IgD-negative memory B cell (primary cell): Measurements from ENCODE around the gene KCNMA1. TPM values are rescaled to one million over a fixed set of nuclear protein-coding genes. Genes with fewer than 3 reads are reported as not detected.
A peak's percentile ranks its signal among the peaks of the same experiment; 100 is the strongest.

Source experiments
- H3K27ac Mint-ChIP-seq, 3 donors: one replicate each; pipeline ENCODE4 v1.8.0; 2020 to 2022; ENCODE audit warnings: mild to moderate bottlenecking in 3 of 3, mixed read lengths in 3 of 3, moderate library complexity in 1 of 3
- H3K27me3 Mint-ChIP-seq: one replicate; pipeline ENCODE4 v1.8.0; 2021; ENCODE audit warnings: mixed read lengths
- H3K36me3 Mint-ChIP-seq: one replicate; pipeline ENCODE4 v1.8.0; 2020; ENCODE audit warnings: mild to moderate bottlenecking, mixed read lengths
- H3K4me1 Mint-ChIP-seq, 3 donors: one replicate each; pipeline ENCODE4 v1.8.0; 2020 to 2022; ENCODE audit warnings: mixed read lengths in 3 of 3, mild to moderate bottlenecking in 1 of 3
- H3K4me3 Mint-ChIP-seq, 4 donors: one replicate each; pipeline ENCODE4 v1.8.0; 2020 to 2022; ENCODE audit warnings: mild to moderate bottlenecking in 4 of 4, mixed read lengths in 4 of 4, moderate library complexity in 3 of 4
- H3K9me3 Mint-ChIP-seq, 3 donors: one replicate each; pipeline ENCODE4 v1.8.0; 2020 to 2021; ENCODE audit warnings: mixed read lengths in 3 of 3, mild to moderate bottlenecking in 1 of 3
- polyA plus RNA-seq: library from polyadenylated mRNA; unstranded; fragments of 300-500 nt; fragmentation: Illumina TruSeq; gene quantifications from one replicate; pipeline ENCODE4 v1.2.3, GENCODE V29; 2021

KCNMA1 gene
- polyA plus RNA-seq, 1 donor from 2014 or later: 5.5 TPM

DNA sequence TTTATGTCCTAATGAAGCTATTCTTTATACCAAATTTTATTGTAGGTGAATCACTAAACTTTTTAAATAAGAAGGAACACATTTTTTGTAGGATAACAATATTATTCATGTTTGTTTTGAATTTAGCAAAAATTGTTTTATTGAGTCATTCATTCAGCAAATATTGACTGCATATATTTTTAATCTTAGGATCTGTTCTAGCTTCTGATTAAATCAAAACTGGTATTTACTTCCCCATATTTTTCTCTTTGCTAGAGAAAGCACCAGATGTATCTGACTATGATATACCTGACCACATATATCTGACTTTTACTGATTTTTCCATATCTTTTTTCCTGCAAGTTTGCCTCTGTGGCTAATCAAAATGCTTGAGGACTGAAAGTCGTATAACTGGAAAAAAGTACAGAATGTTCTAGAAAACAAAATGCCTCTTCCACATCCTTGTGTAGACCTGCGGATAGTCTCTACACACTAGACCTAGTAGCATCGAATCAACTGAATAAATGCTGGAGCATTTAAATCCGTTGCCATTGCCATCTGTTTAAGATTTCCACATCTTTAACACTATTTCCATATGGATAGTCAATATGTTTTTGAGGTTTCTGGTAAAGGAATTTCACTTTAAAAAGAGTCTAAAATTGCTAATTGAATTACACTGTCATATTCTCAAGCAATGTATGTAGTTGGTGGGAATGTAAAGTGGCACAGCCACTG lies 594.7 kb downstream of the KCNMA1 start:
- peaks cover 0 to 5% (median 4%) of the 10 kb centered on the region in 3 donors for H3K4me1 Mint-ChIP-seq
- no peaks in the 10 kb centered on the region for H3K27me3 Mint-ChIP-seq
- H3K36me3 Mint-ChIP-seq: peaks cover 2% of the 10 kb centered on the region
- no peak overlapping the region for H3K27ac Mint-ChIP-seq
- H3K9me3 Mint-ChIP-seq: no peaks in the 10 kb centered on the region
- no peak overlapping the region for H3K4me3 Mint-ChIP-seq

GRCh38 chr10:77041636-77042258 lies 595.9 kb downstream of the KCNMA1 start:
- H3K4me3 Mint-ChIP-seq: peak overlapping the region in 1 of 4 donors; percentile 37
- H3K4me1 Mint-ChIP-seq: peaks cover 0 to 5% (median 4%) of the 10 kb centered on the region in 3 donors
- H3K9me3 Mint-ChIP-seq: no peaks in the 10 kb centered on the region
- no peak overlapping the region for H3K27ac Mint-ChIP-seq
- H3K36me3 Mint-ChIP-seq: peaks cover 2% of the 10 kb centered on the region
- H3K27me3 Mint-ChIP-seq: no peaks in the 10 kb centered on the region

DNA sequence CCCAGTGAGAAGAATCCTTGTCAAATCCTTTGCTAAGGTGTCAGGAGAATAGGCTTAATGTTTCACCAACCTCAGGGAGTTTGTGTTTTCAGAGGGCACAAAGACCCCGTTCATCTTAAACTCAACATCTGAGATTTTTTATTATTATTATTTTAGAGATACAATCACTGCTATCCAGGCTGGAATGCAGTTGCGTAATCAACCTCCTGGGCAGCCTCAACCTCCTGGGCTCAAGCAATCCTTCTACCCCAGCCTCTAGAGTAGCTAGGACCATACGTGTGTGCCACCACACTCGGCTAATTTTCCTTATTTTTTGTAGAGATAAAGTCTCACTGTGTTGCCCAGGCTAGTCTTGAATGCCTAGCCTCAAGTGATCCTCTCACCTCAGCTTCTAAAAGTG lies 599.2 kb downstream of the KCNMA1 start:
- no peaks in the 10 kb centered on the region for H3K36me3 Mint-ChIP-seq
- peaks cover 3% of the 10 kb centered on the region for H3K27me3 Mint-ChIP-seq
- no peak overlapping the region for H3K4me3 Mint-ChIP-seq
- no peak overlapping the region for H3K27ac Mint-ChIP-seq
- no peaks in the 10 kb centered on the region for H3K9me3 Mint-ChIP-seq
- H3K4me1 Mint-ChIP-seq: peaks cover 0 to 5% (median 4%) of the 10 kb centered on the region in 3 donors

GRCh38 chr10:77037735-77038403 lies 599.7 kb downstream of the KCNMA1 start:
- H3K27me3 Mint-ChIP-seq: peaks cover 3% of the 10 kb centered on the region
- H3K9me3 Mint-ChIP-seq: no peaks in the 10 kb centered on the region
- peaks cover 0 to 5% (median 4%) of the 10 kb centered on the region in 3 donors for H3K4me1 Mint-ChIP-seq
- H3K4me3 Mint-ChIP-seq: no peak overlapping the region
- no peak overlapping the region for H3K27ac Mint-ChIP-seq
- H3K36me3 Mint-ChIP-seq: no peaks in the 10 kb centered on the region

DNA sequence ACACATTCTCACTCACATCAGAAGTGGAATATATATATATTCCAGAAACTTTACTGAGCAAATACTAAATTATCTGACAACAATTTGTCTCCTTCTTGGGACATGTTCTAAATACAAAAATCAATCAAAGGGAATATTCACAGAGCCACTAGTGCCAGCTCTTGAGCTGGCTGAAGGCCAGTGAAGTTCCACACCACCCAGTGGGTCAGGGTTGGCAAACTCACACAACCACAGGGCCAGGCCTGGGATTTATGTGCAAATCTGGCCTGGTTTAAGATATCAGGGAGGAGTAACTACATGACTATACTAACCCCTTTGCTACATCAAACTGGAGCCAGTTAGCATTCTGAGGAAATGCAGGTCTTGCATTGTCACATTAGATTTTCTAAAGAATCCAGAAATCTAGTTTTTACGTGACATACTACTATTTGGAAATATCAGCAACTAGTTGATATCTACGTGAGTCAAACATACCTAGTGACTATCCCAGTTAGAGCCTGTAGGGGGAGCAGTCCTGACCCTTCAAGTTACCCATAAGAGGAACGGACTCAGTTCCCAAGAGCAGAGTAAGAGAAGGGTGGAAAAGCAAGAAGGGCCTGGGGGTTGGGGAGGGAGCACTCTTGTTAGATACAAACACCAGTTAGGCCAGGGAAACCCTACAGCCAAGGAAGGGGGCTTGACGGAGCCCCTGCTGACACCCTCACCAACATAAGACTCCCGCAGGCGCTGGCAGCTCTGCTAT lies 600.4 kb downstream of the KCNMA1 start:
- Mint-ChIP-seq H3K4me1 (peaks cover 0 to 5% (median 4%) of the 10 kb centered on the region in 3 donors), H3K36me3 (no peaks in the 10 kb centered on the region), H3K27me3 (peaks cover 3% of the 10 kb centered on the region), H3K27ac (no peak overlapping the region), H3K4me3 (no peak overlapping the region), H3K9me3 (no peaks in the 10 kb centered on the region)

DNA sequence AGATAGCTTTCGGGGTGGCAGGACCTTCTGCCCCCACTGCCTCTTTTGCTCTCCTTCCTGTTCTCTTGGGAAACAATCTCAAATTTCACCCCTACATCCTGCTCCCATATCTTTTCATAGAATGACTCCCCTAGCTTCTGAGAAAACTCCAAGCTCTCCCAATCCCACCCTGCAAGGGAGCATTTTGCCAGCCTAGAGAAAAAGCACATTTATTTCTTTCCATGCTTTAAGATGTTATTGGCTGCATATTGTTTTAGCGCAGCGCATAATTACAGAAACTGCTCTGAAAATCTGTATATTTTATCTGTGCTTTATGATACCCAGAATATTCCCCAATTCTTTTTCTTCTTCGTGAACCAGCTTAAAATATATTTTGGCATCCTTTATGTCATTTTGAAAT lies 601.3 kb downstream of the KCNMA1 start:
- H3K9me3 Mint-ChIP-seq: no peaks in the 10 kb centered on the region
- H3K36me3 Mint-ChIP-seq: no peaks in the 10 kb centered on the region
- no peaks in the 10 kb centered on the region for H3K4me1 Mint-ChIP-seq
- H3K27ac Mint-ChIP-seq: no peak overlapping the region
- H3K4me3 Mint-ChIP-seq: no peak overlapping the region
- peaks cover 3% of the 10 kb centered on the region for H3K27me3 Mint-ChIP-seq

- H3K4me3 Mint-ChIP-seq: no peak overlapping the region
- peaks cover 3% of the 10 kb centered on the region for H3K27me3 Mint-ChIP-seq
- H3K36me3 Mint-ChIP-seq: no peaks in the 10 kb centered on the region
- H3K9me3 Mint-ChIP-seq: no peaks in the 10 kb centered on the region
- H3K4me1 Mint-ChIP-seq: no peaks in the 10 kb centered on the region
- H3K27ac Mint-ChIP-seq: no peak overlapping the region
Observed at GRCh38 chr10:77034795-77035194, 602.8 kb downstream of the KCNMA1 start.

DNA sequence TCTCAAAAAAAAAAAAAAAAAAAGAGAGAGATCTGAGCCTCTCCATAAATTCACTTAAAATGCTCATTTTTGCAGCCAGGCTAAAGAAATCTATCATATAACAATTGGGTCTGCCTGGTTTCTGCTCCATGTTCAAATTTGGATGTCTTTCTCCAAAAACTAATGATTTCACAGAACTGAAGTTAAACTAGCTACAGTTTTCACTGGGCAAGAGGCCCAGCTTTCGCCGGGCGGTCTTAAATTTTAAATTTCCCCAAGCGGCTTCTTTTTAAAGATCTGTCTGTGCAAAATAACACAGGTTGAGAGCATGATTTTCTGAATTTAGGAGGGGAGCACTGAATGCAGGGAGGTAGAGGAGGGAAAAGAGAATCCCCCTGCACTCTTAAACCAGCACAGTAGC lies 603.4 kb downstream of the KCNMA1 start:
- H3K27ac Mint-ChIP-seq: no peak overlapping the region
- no peaks in the 10 kb centered on the region for H3K36me3 Mint-ChIP-seq
- H3K4me1 Mint-ChIP-seq: peaks cover 0 to 5% (median 0%) of the 10 kb centered on the region in 3 donors
- no peak overlapping the region for H3K4me3 Mint-ChIP-seq
- H3K9me3 Mint-ChIP-seq: no peaks in the 10 kb centered on the region
- H3K27me3 Mint-ChIP-seq: peaks cover 3% of the 10 kb centered on the region

DNA sequence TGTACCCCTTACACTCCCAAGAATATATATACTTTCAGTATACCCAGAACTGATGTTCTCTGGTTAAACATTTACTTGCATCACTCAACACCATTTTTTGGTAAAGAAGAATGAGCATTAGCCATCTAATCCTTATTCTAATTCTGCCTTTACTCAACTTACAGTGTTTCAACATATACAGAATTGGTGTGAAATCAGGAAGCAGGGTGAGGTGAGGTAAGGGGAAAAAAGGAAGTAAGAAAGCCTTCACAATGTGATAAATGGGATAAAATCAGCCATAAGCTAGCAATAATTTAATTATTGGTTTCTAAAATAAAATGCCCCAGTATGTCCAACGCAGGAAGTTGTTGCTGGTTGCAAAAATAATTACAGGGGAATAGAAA lies 605.4 kb downstream of the KCNMA1 start:
- Mint-ChIP-seq H3K4me1 (peaks cover 0 to 5% (median 2%) of the 10 kb centered on the region in 3 donors), H3K36me3 (no peaks in the 10 kb centered on the region), H3K27me3 (peaks cover 5% of the 10 kb centered on the region), H3K4me3 (no peak overlapping the region), H3K9me3 (no peaks in the 10 kb centered on the region), H3K27ac (no peak overlapping the region)

DNA sequence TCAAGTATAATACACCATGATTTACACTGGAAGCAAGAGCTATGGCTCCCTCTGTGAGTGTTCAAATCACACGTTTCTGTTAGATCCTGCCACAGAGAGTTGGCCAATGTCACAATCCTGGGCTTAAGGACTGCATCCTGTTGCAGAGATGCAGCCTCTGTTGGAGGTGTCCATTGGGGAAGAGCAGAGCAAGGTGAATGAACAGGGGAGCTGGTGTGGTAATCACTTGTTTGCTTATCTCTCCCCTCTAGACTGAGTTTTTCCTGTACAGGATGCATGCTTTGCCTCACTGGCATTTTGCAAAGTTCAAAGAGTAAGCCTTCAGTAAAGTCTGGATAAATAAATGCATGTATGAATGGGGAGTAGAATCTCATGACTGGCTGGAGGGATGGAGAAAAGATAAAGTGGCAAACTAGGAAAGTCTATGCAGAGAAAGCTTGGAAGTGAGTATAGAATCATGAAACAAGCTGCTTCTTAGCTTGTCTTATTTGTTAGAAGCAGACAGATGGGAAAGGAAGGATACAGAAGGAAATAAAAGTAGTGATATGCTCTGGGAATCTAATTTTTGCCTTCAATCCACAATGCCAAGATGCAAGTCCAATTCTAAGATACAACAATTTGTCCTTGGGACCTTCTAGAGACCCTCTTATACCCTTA lies 605.9 kb downstream of the KCNMA1 start:
- Mint-ChIP-seq H3K27me3 (peaks cover 5% of the 10 kb centered on the region), H3K4me1 (peaks cover 0 to 5% (median 2%) of the 10 kb centered on the region in 3 donors), H3K36me3 (no peaks in the 10 kb centered on the region), H3K4me3 (no peak overlapping the region), H3K9me3 (no peaks in the 10 kb centered on the region), H3K27ac (no peak overlapping the region)

DNA sequence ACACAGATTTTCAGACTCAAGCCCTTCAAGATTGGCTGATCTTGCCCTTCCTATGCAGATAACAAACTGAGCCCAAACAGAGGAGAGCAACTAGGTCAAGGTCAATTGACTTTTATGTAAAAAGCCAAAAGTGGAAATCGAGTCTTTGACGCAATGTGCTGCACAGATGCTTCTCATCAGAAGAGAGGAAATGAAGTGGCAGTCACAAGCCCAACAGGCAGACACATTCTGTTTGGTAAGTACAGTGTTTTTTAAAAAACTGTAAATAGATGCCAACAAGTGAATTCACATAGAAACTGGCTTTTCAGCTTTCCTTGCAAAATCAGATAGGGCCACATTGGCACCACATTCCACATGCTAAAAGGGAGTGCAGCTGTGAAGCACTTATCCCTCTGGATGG lies 606.6 kb downstream of the KCNMA1 start:
- H3K4me1 Mint-ChIP-seq: peaks cover 0 to 5% (median 2%) of the 10 kb centered on the region in 3 donors
- H3K27me3 Mint-ChIP-seq: peaks cover 5% of the 10 kb centered on the region
- no peak overlapping the region for H3K27ac Mint-ChIP-seq
- H3K4me3 Mint-ChIP-seq: no peak overlapping the region
- H3K36me3 Mint-ChIP-seq: no peaks in the 10 kb centered on the region
- H3K9me3 Mint-ChIP-seq: no peaks in the 10 kb centered on the region

DNA sequence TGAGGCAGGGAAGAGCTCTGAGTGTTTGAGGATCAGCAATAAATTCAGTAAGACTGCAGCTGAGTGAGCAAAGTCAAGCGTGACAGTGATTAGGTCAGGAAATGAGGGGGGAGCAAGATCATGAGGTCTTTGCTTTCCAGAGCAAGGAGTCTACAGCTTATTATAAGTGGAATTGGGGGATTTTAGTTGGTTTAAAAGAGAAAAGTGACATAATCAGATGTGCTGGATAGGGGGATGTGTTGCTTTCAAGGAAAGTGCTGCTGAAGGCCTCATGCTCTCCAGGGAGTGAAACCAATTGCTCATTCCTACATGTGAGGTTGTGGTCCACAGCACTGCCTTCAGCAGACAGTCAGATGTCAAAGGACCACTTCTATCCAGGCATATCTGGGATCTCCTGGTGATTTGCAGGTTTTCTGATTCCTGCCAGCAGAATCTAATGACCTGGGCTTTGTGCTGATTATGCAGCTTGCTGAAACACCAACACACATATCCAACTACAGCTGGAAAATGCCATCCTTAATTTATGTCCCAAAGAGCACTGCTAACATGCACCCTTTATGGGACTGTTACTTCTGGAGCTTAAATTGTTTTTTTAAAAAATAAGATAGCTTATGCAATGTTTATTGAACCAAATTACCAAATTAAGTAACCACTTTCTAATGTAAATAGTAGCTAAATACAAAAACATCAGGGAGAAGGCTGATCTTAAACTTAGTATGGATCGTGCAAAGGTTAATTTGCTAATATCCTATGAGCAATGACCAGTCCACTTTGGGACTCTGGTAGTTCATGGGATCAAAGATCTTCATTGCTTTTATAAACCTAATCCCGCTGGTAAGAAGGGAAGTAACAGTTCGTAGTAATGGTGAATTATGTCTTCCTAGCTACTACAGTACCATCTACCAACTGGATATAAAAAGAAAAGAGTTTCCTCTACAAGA lies 607.6 kb downstream of the KCNMA1 start:
- Mint-ChIP-seq H3K4me3 (no peak overlapping the region), H3K4me1 (peaks cover 0 to 5% (median 2%) of the 10 kb centered on the region in 3 donors), H3K9me3 (no peaks in the 10 kb centered on the region), H3K36me3 (no peaks in the 10 kb centered on the region), H3K27me3 (peaks cover 3% of the 10 kb centered on the region), H3K27ac (no peak overlapping the region)

DNA sequence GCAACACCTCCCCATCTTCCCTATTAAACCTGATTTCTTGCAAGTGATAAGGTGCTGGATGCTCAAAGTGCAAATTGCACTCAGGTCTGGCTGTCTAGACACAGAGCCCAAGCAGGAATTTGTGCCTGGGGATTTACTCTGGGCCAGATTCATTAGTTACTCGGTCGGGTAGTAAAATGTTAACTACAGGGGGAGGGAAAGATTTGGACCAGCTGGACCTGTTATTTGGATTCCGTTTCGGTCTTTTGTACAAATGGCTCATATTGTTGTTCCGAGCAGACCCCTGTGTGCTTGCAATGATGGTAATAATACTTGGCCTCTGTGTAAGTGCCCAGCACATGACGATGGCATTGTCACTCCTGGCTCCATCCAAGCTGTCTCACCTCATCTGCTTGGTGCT lies 609.6 kb downstream of the KCNMA1 start:
- Mint-ChIP-seq H3K4me3 (no peak overlapping the region), H3K36me3 (no peaks in the 10 kb centered on the region), H3K27me3 (peaks cover 4% of the 10 kb centered on the region), H3K9me3 (no peaks in the 10 kb centered on the region), H3K27ac (no peak overlapping the region), H3K4me1 (peaks cover 0 to 5% (median 2%) of the 10 kb centered on the region in 3 donors)

DNA sequence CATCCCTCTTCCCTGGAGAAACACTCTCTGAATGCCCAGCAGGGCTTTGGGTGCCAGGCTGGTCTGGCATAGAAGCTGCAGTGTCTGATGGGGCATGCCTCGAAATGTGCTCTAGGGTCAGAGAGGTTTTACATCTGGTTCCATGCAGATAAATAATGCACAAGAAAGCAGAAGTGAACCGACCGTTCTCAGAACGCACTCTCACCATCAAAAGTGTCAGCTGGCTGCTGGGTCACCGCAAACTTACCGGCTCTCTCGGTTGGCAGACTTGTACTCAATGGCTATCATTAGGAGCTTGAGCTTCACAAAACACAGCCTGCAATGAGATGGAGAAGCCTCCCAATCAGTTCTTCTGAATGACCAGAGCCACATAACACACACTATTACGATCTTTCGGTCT lies 610.0 kb downstream of the KCNMA1 start:
- Mint-ChIP-seq H3K27ac (no peak overlapping the region), H3K36me3 (no peaks in the 10 kb centered on the region), H3K9me3 (no peaks in the 10 kb centered on the region), H3K27me3 (peaks cover 4% of the 10 kb centered on the region), H3K4me3 (no peak overlapping the region), H3K4me1 (peaks cover 0 to 5% (median 2%) of the 10 kb centered on the region in 3 donors)
